ENCODE data around the gene DTYMK. TPM values are rescaled to one million over a fixed set of nuclear protein-coding genes. Genes with fewer than 3 reads are reported as not detected.
A peak's percentile ranks its signal among the peaks of the same experiment; 100 is the strongest.

The DTYMK gene
- polyA plus RNA-seq, 1 experiment = 28.4 TPM

- H3K4me3 ChIP-seq (ENCODE audit: low read depth, low read length) = peak overlapping the region; percentile 71
- no peak for TF ChIP-seq CTCF (IDR thresholded peaks at IDR 0.05; ENCODE audit: low read depth, low read length)
- ChIA-PET CTCF (no interaction called here), POLR2A (interaction anchor here (0.6 to 1.6 kb wide), 4 partner anchors 260 to 364 kb away, joined by 3 to 7 read pairs (median 4); no protein-coding TSS in a partner anchor)
- H3K9me3 ChIP-seq (ENCODE audit: control insufficient read depth, insufficient read depth, low read length) = peaks cover 5% of the 10 kb centered on the region; the same call in 1 of the 2 replicates
- no peaks in the 10 kb centered on the region for H3K27me3 ChIP-seq (ENCODE audit: control insufficient read depth, insufficient read depth, low read length)
- DNase-seq (ENCODE audit: low read depth, low spot score) = no peak
- H3K27ac ChIP-seq (ENCODE audit: low read depth, low read length) = peak overlapping the region; percentile 61
These were observed 50.2 kb downstream of the DTYMK start for GRCh38 chr2:241636182-241637017.

- H3K27ac ChIP-seq (ENCODE audit: low read depth, low read length) = no peak overlapping the region
- no peak for TF ChIP-seq CTCF (IDR thresholded peaks at IDR 0.05; ENCODE audit: low read depth, low read length)
- no peak for DNase-seq (ENCODE audit: low read depth, low spot score)
- CTCF ChIA-PET = no interaction called here
- POLR2A ChIA-PET = interaction anchor here (0.6 to 0.7 kb wide), 2 partner anchors 346 to 364 kb away, joined by 5 to 7 read pairs; no protein-coding TSS in a partner anchor
- H3K4me3 ChIP-seq (ENCODE audit: low read depth, low read length) = peak overlapping the region; percentile 71
- H3K9me3 ChIP-seq (ENCODE audit: control insufficient read depth, insufficient read depth, low read length) = peaks cover 5% of the 10 kb centered on the region; the same call in 1 of the 2 replicates
- H3K27me3 ChIP-seq (ENCODE audit: control insufficient read depth, insufficient read depth, low read length) = no peaks in the 10 kb centered on the region
These were observed 50.9 kb downstream of the DTYMK start for GRCh38 chr2:241635756-241636155.

GRCh38 chr2:241633561-241633960 is 53.1 kb downstream of the DTYMK start:
- TF ChIP-seq CTCF (IDR thresholded peaks at IDR 0.05; ENCODE audit: low read depth, low read length) = no peak
- H3K9me3 ChIP-seq (ENCODE audit: control insufficient read depth, insufficient read depth, low read length) = no peaks in the 10 kb centered on the region; the same call in 1 of the 2 replicates
- ChIA-PET CTCF (no interaction called here), POLR2A (no interaction called here)
- no peak for DNase-seq (ENCODE audit: low read depth, low spot score)
- H3K4me3 ChIP-seq (ENCODE audit: low read depth, low read length) = no peak overlapping the region
- no peaks in the 10 kb centered on the region for H3K27me3 ChIP-seq (ENCODE audit: control insufficient read depth, insufficient read depth, low read length)
- no peak overlapping the region for H3K27ac ChIP-seq (ENCODE audit: low read depth, low read length)

GRCh38 chr2:241632478-241633325 is 53.9 kb downstream of the DTYMK start:
- no peak for TF ChIP-seq CTCF (IDR thresholded peaks at IDR 0.05; ENCODE audit: low read depth, low read length)
- Histone ChIP-seq H3K27me3 (ENCODE audit: control insufficient read depth, insufficient read depth, low read length) (no peaks in the 10 kb centered on the region), H3K4me3 (ENCODE audit: low read depth, low read length) (no peak overlapping the region), H3K27ac (ENCODE audit: low read depth, low read length) (no peak overlapping the region), H3K9me3 (ENCODE audit: control insufficient read depth, insufficient read depth, low read length) (no peaks in the 10 kb centered on the region; the same call in 1 of the 2 replicates)
- POLR2A ChIA-PET = no interaction called here
- no peak for DNase-seq (ENCODE audit: low read depth, low spot score)
- CTCF ChIA-PET = interaction anchor here (0.6 kb wide), 1 partner anchor 24 kb away, joined by 3 read pairs; no protein-coding TSS in a partner anchor

Measured in AG04450 (cell line).